GM18873 (cell line): ENCODE data around the gene NOX4.
"Not testable (repeated sequence)": the region's sequence is repeated elsewhere in the genome, so short reads cannot be mapped to it uniquely, and the experiment has no call there.

Experiments
- ATAC-seq: cut with Tn5 transposase; IDR thresholded peaks from one replicate; pipeline ENCODE4 v1.9.1; 2021; ENCODE audit warnings: mild to moderate bottlenecking, moderate library complexity, moderate number of reproducible peaks; ENCODE audit not compliant: unreplicated experiment, low FRiP score

Gene NOX4

DNA sequence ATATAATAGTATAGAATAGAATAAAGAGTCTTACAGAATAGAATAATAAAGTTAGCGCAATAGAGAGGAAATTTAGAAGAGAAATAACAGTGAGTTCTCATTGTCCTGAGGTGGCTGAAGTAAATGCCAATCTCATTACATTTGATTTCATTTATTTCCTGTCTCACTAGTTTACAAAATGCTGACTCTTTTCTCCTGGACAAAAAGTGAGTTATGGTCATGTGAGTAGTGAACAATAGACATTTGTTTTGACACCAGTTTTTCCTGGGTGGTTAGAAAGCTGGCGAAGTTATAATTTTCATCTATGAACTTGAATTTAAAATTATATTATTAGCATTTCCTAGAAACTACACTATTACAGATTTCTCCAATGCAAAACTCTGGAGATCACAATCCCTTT lies 169.8 kb downstream of the NOX4 start:
- no peak for ATAC-seq

DNA sequence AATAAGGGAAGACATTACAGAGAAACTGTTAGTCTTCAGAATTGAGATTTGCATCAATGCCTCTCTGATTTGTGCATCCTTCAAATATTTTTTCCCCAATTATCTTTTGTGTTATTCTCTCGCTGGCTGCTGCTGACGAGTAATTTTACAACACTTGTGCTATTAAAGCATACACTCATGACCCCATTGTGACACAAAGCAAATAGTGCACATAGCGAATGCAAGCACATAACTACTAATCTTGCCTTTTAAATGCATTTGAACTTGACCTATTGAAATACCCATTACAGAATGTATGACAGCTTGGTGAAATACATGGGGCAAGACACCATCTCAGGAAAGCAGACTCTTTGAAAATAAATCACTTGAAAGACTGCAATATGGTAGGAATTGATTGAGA lies 180.6 kb downstream of the NOX4 start:
- ATAC-seq = not testable (repeated sequence)

DNA sequence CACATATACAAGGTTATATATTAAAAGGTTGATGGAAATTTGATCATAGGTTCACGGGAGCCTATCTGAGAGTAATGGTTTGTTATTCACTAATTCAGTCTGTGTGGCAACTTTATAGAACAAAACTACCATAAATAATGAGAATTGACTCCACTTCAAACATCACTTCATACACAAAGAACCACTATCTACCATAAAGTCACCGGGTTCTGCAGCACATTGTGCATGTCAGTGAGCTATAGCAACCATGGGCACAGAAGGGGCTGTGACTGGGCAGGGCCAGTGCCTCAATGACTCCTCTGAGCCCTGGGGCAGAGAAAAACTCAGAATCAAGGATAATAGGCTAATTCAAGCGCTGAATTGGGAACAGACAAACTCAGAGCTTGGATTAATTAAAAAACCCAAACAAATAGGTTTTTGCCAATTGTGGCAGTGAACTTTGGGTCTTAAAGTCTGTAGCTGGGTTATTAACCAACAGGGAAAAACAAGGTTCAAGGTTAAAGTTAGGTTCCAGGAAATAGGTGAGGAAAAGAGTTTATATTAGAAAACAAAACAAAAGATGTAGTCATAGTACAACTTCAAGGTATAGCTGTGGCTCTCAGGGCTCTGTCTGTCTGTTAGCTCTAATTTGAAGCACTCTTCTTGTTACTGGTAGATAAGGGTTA lies 181.7 kb downstream of the NOX4 start:
- ATAC-seq = not testable (repeated sequence)

DNA sequence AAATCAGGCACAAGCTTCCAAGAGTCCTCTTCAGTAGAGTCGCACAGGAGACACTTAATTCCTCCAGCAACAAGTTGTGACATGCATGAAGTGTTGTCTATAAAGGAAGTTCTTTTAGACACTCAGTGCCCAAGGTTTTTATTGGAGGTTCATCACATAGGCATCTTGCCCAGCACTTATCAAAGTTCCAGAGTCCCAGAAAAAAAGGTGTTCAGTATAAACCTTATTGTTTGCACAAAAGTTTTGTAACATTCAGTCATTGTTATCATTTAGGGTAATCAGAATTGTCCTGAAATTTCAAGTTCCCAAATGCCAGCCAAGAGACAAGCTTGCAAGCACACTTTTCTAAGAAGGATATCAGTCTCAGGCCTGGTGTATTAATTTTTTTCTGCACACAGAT lies 182.9 kb downstream of the NOX4 start:
- ATAC-seq = not testable (repeated sequence)

DNA sequence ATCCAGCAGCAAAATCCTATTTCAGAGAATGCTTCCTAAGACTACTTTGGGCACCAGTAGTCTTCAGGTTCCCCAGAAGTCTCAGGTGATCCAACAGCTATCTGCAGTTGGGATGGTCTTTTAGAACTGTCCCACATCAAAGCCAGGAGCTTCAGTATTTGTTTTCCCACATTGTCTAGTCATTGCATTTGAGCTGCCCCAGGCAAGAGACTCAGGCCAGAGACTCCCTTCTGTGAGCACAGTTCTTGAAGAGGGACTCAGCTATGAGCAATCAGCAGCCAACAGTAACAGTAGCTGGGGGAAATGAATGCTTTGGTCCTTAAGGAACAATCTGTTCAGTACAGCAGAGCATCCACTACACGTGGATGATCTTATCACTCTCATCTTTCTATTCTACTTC lies 188.1 kb downstream of the NOX4 start:
- not testable (repeated sequence) for ATAC-seq

DNA sequence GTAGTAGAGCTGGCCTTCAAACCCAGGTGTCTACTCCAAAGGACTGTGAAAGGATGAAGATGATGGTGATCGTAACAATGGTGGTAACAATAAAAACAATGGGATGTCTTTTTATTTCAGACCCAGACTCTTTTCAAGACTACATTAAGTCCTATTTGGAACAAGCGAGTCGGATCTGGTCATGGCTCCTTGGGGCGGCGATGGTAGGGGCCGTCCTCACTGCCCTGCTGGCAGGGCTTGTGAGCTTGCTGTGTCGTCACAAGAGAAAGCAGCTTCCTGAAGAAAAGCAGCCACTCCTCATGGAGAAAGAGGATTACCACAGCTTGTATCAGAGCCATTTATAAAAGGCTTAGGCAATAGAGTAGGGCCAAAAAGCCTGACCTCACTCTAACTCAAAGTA lies 196.2 kb downstream of the NOX4 start:
- ATAC-seq = not testable (repeated sequence)

DNA sequence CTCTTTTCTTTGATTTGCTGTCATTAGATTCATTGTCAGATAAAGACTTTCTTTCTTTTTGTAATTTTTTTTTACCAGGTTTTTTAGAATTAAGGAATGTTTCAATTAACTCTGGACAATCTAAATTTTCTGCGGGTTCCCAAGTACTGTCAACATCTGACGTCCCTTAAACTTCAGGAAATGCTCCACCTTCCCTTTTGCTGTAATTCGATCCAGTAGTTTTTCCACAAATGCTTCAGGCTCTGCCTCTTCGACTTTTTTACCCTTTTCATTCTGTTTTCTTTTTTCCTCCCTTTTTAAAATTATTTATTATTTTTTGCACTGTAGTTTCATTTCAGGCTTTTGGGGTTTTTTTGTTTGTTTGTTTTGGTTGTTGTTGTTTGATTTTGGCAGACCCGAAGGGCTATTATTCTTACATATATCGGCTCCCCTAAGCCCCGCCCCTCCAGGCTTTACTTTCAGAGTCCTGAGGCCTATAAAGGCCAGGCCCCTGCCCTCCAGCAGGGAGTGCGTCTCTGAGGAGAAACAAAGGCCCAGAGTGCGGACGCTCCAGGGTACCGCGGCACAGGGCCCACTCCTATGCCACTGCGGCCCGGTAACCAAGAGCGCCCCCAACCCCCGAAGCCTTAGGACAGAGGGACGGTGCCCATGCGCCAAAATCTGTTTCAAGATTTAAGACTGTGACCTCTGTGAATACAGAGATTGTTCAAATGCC lies 197.1 kb downstream of the NOX4 start:
- ATAC-seq = no peak

DNA sequence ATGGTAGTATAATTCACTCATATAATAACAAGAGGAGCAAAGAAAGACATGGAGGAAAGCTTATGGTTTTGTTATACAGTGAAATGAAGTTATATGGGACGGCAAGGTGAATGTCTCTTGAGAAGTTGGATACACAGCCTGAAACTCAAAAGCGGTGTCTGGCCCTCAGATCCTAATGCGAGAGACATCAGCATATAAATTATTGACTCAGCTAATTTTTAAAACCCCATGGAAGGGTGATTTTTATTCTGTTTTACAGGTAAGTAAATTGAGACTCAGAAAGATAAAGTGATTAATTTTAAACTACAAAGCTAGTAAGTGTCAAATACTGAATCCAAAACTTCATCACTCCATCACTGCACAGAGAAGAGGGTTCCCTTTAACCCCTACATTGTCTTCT lies 203.2 kb downstream of the NOX4 start:
- ATAC-seq = not testable (repeated sequence)

DNA sequence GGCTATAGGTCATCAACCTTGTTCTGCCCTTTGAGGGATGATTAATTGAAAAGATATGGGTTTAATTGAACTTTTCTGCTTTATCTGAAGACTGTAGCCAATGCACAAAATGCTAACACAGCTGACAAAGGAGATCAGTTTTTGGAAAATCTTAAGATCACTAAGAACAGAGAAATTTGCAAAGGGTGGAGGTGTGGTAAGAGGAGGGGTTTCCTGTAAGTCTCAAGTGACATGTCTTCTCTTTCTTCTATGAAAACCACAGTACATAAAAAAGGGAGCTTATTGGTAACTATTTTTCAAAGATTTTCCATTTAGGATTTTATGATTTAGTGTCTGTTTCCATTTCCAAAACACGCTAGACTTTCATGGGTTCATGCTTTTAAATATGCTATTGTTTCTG lies 204.6 kb downstream of the NOX4 start:
- ATAC-seq = not testable (repeated sequence)

DNA sequence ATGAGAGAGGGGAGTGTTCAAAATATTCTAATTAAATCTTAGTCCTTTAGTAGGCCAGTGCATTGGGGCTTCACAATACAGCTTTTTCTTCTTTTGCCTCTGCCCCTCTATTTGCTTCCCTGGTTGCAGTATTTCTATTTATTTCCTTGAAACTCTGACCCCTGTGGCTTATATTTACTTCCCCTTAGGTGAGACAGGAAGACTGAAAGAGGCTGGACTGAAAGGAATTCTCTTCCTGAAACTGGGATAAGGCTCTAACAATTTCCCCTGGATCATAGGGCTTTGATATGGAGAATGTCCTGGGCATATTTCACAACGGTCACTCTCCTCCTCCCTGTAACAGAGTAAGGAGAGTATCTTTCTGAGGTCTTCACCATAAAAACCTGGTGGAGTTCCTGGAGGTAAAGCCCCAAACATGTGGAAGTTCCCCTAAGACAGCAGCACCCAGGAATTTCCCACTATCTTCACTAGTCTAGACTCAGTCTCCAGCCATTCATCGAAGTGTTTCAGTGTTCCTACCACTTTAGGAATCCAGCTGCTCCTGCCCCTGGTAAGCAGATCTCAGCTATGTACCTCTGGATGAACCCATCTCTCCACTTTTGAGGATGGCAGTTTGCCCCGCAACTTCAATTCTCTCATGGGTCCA lies 210.0 kb downstream of the NOX4 start:
- not testable (repeated sequence) for ATAC-seq

DNA sequence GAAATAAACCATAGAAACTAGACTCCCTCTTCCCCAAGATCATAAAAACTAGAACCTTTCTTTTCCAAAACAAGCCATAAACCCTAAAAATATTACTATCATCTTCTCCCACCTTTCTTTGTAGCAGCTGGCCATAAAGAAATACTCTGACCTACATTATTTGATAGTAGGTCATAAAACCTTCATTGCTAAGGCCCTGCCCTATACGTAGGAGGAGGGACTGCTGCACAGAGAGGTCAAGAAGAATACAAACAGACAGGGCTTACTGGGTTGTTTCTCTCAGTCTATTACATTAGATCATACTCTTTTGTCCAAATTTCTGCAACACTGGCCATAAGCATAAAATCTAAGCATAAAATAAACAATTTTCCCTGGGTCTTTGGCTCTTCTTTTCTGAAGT lies 212.0 kb downstream of the NOX4 start:
- no peak for ATAC-seq

DNA sequence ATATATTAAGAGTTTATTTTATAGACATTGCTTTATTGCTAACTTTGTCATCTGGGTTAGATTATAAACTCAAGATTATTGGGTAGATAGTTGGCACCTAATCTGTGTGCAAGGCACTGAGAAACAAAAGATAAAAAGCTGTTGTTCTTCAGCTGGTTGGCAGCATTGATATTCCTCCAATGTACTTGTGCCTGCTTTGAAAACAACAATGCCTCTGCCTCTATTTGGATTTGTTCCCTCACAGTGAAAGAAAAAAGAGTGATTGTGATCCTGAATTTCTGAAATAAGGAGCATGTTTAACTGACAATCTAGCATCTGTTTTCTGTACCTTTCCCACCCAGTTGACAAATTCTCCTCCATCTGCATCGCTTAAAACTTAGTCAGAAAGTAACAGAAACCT lies 215.2 kb downstream of the NOX4 start:
- ATAC-seq = no peak
